H1 (cell line): ENCODE data around the gene ARHGEF39. TPM values are rescaled to one million over a fixed set of nuclear protein-coding genes. Genes with fewer than 3 reads are reported as not detected.
A peak's percentile ranks its signal among the peaks of the same experiment; 100 is the strongest.

Source experiments
- CTCF ChIA-PET: fragments of 300-600 bp; sonication (Branson Sonifier 250); formaldehyde crosslinking; loops from one replicate; lab custom pipeline; 2021; ENCODE audit not compliant: partially characterized antibody; lab: Charles Lee
- POLR2A ChIA-PET: fragments of 300-600 bp; sonication (Branson Sonifier 250); formaldehyde crosslinking; loops from one replicate; lab custom pipeline; 2021; ENCODE audit warnings: inconsistent platforms; ENCODE audit not compliant: partially characterized antibody; lab: Charles Lee
- DNase-seq, 2 experiments: peaks; one replicate each; pipeline versions ENCODE4 v3.0.0 to v3.0.0-alpha.2; 2010 to 2022; ENCODE audit warnings: low spot score in 2 of 2, low read depth in 1 of 2, mixed read lengths in 1 of 2
- FAIRE-seq: peaks from 2 replicates; lab custom pipeline; 2011; peaks lifted over from hg19 to GRCh38; lab: Jason Lieb, UNC
- H2AFZ ChIP-seq: 2 replicates; pipeline ENCODE4 v1.8.1; 2012; ENCODE audit warnings: low read length, inconsistent platforms
- H2AK5ac ChIP-seq: 2 replicates; pipeline ENCODE4 v1.6.1; 2013; ENCODE audit warnings: low read depth, low read length
- H2BK120ac ChIP-seq: replicated peaks from 2 replicates; pipeline ENCODE3; 2013; ENCODE audit warnings: low read depth, low read length, inconsistent platforms
- H2BK12ac ChIP-seq: 2 replicates; pipeline ENCODE4 v1.6.1; 2013; ENCODE audit warnings: low read depth, low read length
- H2BK15ac ChIP-seq: 2 replicates; pipeline ENCODE4 v1.6.1; 2013; ENCODE audit warnings: low read length
- H2BK20ac ChIP-seq: 2 replicates; pipeline ENCODE4 v1.6.1; 2013; ENCODE audit warnings: low read length
- H2BK5ac ChIP-seq: 2 replicates; pipeline ENCODE4 v1.6.1; 2013; ENCODE audit warnings: low read depth, low read length
- H3K14ac ChIP-seq: 2 replicates; pipeline ENCODE4 v1.6.1; 2013; ENCODE audit warnings: inconsistent platforms; ENCODE audit not compliant: insufficient read length
- H3K18ac ChIP-seq: 2 replicates; pipeline ENCODE4 v1.6.1; 2013; ENCODE audit warnings: low read length; ENCODE audit errors: extremely low read depth
- H3K23ac ChIP-seq: 2 replicates; pipeline ENCODE4 v1.6.1; 2013; ENCODE audit warnings: inconsistent platforms; ENCODE audit not compliant: insufficient read length
- H3K23me2 ChIP-seq: 2 replicates; pipeline ENCODE4 v1.6.1; 2013; ENCODE audit warnings: low read depth, low read length
- H3K27ac ChIP-seq: 2 replicates; pipeline ENCODE4 v1.6.1; 2011; ENCODE audit warnings: low read depth, low read length, inconsistent platforms
- H3K27me3 ChIP-seq, 4 experiments: replicated peaks in 1 of 4; 1 replicate in 1 of 4; 2 replicates in 3 of 4; pipeline versions ENCODE4 v1.6.1 to v1.8.1; 2011 to 2013; ENCODE audit warnings: low read length in 3 of 4, mild to moderate bottlenecking in 3 of 4, inconsistent platforms in 2 of 4, mixed read lengths in 2 of 4, moderate library complexity in 1 of 4; ENCODE audit not compliant: control insufficient read depth in 3 of 4, insufficient read depth in 3 of 4; ENCODE audit errors: extremely low read depth in 1 of 4
- H3K36me3 ChIP-seq, 4 experiments: 2 replicates each; pipeline versions ENCODE4 v1.6.1 to v1.8.1; 2011 to 2013; ENCODE audit warnings: mild to moderate bottlenecking in 4 of 4, low read length in 3 of 4, moderate library complexity in 2 of 4, control low read depth in 1 of 4, inconsistent platforms in 1 of 4; ENCODE audit not compliant: insufficient read depth in 4 of 4, control insufficient read depth in 2 of 4
- H3K4ac ChIP-seq: replicated peaks from 2 replicates; pipeline ENCODE3; 2013; ENCODE audit warnings: low read length, low read depth, mixed read lengths, inconsistent platforms; ENCODE audit not compliant: insufficient read length
- H3K4me1 ChIP-seq, 4 experiments: replicated peaks in 1 of 4; 1 replicate in 1 of 4; 2 replicates in 3 of 4; pipeline versions ENCODE4 v1.6.1 to v1.8.1; 2011 to 2013; ENCODE audit warnings: low read length in 3 of 4, inconsistent platforms in 2 of 4, mixed read lengths in 1 of 4; ENCODE audit not compliant: insufficient read depth in 4 of 4, control insufficient read depth in 3 of 4
- H3K4me2 ChIP-seq, 2 experiments: 2 replicates each; pipeline versions ENCODE4 v1.6.1 to v1.8.1; 2011 to 2013; ENCODE audit warnings: low read depth in 2 of 2, low read length in 2 of 2, control low read depth in 1 of 2, inconsistent platforms in 1 of 2, mild to moderate bottlenecking in 1 of 2; ENCODE audit not compliant: insufficient read depth in 1 of 2
- H3K4me3 ChIP-seq, 4 experiments: fragments of 200-600, 300-600 bp in 1 of 4; sonication (generic), shearing (Covaris generic), sonication (Bioruptor Twin) in 1 of 4; 2 replicates each; pipeline versions ENCODE4 v1.5.1 to v1.8.1; 2011 to 2016; ENCODE audit warnings: low read length in 4 of 4, low read depth in 3 of 4, control low read depth in 2 of 4, inconsistent platforms in 2 of 4, mild to moderate bottlenecking in 2 of 4, mixed read lengths in 1 of 4, moderate library complexity in 1 of 4; ENCODE audit not compliant: insufficient read depth in 2 of 4; ENCODE audit errors: extremely low read depth in 1 of 4
- H3K56ac ChIP-seq: replicated peaks from 2 replicates; pipeline ENCODE3; 2013; ENCODE audit warnings: low read depth, mild to moderate bottlenecking, mixed read lengths, low read length, inconsistent platforms; ENCODE audit not compliant: insufficient read length
- H3K79me1 ChIP-seq: 2 replicates; pipeline ENCODE4 v1.6.1; 2013; ENCODE audit warnings: low read depth, low read length, control low read depth
- H3K79me2 ChIP-seq, 2 experiments: 2 replicates each; pipeline versions ENCODE4 v1.6.1 to v1.8.1; 2012 to 2013; ENCODE audit warnings: low read length in 2 of 2, mild to moderate bottlenecking in 2 of 2, inconsistent platforms in 1 of 2; ENCODE audit not compliant: insufficient read depth in 2 of 2, control insufficient read depth in 1 of 2
- H3K9ac ChIP-seq, 4 experiments: replicated peaks in 1 of 4; 1 replicate in 1 of 4; 2 replicates in 3 of 4; pipeline versions ENCODE4 v1.6.1 to v1.8.1; 2011 to 2013; ENCODE audit warnings: low read depth in 3 of 4, low read length in 3 of 4, control low read depth in 2 of 4, mild to moderate bottlenecking in 2 of 4, moderate library complexity in 2 of 4, inconsistent platforms in 1 of 4; ENCODE audit errors: extremely low read depth in 1 of 4
- H3K9me3 ChIP-seq, 2 experiments: 2 replicates each; pipeline versions ENCODE4 v1.6.1 to v1.8.1; 2012 to 2013; ENCODE audit warnings: mild to moderate bottlenecking in 2 of 2, moderate library complexity in 2 of 2, control low read depth in 1 of 2, inconsistent platforms in 1 of 2, low read depth in 1 of 2, low read length in 1 of 2, mixed read lengths in 1 of 2; ENCODE audit not compliant: insufficient read depth in 2 of 2
- H4K20me1 ChIP-seq, 2 experiments: replicated peaks in 1 of 2; 2 replicates each; pipeline versions ENCODE3 to v1.8.1; 2011 to 2013; ENCODE audit warnings: inconsistent platforms in 2 of 2, low read length in 2 of 2, mild to moderate bottlenecking in 1 of 2; ENCODE audit not compliant: insufficient read depth in 2 of 2, control insufficient read depth in 1 of 2
- H4K5ac ChIP-seq: 2 replicates; pipeline ENCODE4 v1.6.1; 2013; ENCODE audit warnings: low read length, low read depth, mixed read lengths, inconsistent platforms; ENCODE audit not compliant: insufficient read length
- H4K8ac ChIP-seq: 2 replicates; pipeline ENCODE4 v1.8.0; 2013; ENCODE audit warnings: mild to moderate bottlenecking, moderate library complexity, low read length, inconsistent platforms; ENCODE audit not compliant: insufficient read depth; ENCODE audit errors: extremely low read depth
- H4K91ac ChIP-seq: replicated peaks from 2 replicates; pipeline ENCODE3; 2013; ENCODE audit warnings: low read length, mixed read lengths, inconsistent platforms; ENCODE audit not compliant: insufficient read length
- CTBP2 ChIP-seq: IDR thresholded peaks from 2 replicates; pipeline ENCODE4 v1.7.0; 2011; ENCODE audit warnings: borderline replicate concordance, mild to moderate bottlenecking, moderate library complexity, mixed read lengths, low read length; ENCODE audit not compliant: insufficient read depth, insufficient read length
- WGBS, 2 experiments: shearing (Covaris generic) in 1 of 2; methylation state at CpG; one replicate each; pipeline versions ENCODE4 v1.1.6 to v1.1.7; 2013 to 2015; ENCODE audit warnings: low lambda C conversion rate in 2 of 2, mixed read lengths in 2 of 2, inconsistent platforms in 1 of 2, low coverage in 1 of 2, missing lambda C conversion rate in 1 of 2; ENCODE audit not compliant: insufficient replicate concordance in 2 of 2, insufficient coverage in 1 of 2, insufficient read length in 1 of 2; ENCODE audit errors: extremely low coverage in 1 of 2, missing lambda C conversion rate in 1 of 2; 5-methylcytosine and 5-hydroxymethylcytosine counted together
- polyA plus RNA-seq, 7 experiments: library from polyadenylated mRNA; depleted of rRNA in 3 of 7; stranded (reverse) in 5 of 7; unstranded in 2 of 7; fragments of >200 nt in 5 of 7; fragments of 200-250 nt in 2 of 7; gene quantifications; 1 replicate in 5 of 7; 2 replicates in 1 of 7; 4 replicates in 1 of 7; pipeline versions ENCODE4 v1.2.1 to v1.2.3, GENCODE V29; 2011 to 2013; ENCODE audit warnings: missing spikeins in 2 of 7, mixed read lengths in 2 of 7
- total RNA-seq: library from RNA; stranded (reverse); fragmentation: NEBNext Ultra II Directional; extraction: Animal tissue kit (Norgen Biotek cat#: 25700); gene quantifications from 2 replicates; pipeline ENCODE4 v1.2.1, GENCODE V29; 2021

The ARHGEF39 gene
- total and polyA plus RNA-seq, 2 of the 8 experiments (the other 6 are each of a cell fraction or from before 2014, with no cell fraction given): 18.6 to 18.7 TPM

GRCh38 chr9:35673132-35674024, 8.4 kb upstream of the ARHGEF39 start, which contains the start of gene CA9:
Gene CA9 (plus strand): TSS chr9:35673928. CDS start chr9:35673960, 32 bp downstream.
- no peak for TF ChIP-seq CTBP2
- TF ChIP-seq, all 59 proteins: peak for 0
- Histone ChIP-seq H4K5ac (no peak within 1 kb of the TSS), H3K79me2 (no peaks in the 10 kb centered on the region), H3K56ac (no peak within 1 kb of the TSS), H2BK120ac (no peak within 1 kb of the TSS), H3K27me3 (peaks cover 0 to 3% (median 3%) of the 10 kb centered on the region in 4 experiments; a peak in 4 of 7 replicates), H3K9ac (no peak within 1 kb of the TSS), H4K91ac (no peak within 1 kb of the TSS), H2BK15ac (peak within 1 kb of the TSS; percentile 31; the same call in 1 of the 2 replicates), H3K79me1 (no peaks in the 10 kb centered on the region), H2AFZ (no peak within 1 kb of the TSS), H3K14ac (no peak within 1 kb of the TSS), H2AK5ac (peak within 1 kb of the TSS; percentile 82; the same call in 1 of the 2 replicates), H4K20me1 (no peaks in the 10 kb centered on the region), H2BK5ac (no peak within 1 kb of the TSS), H3K23ac (no peak within 1 kb of the TSS), H3K9me3 (no peaks in the 10 kb centered on the region), H2BK12ac (no peak within 1 kb of the TSS), H3K4ac (no peak within 1 kb of the TSS), H3K23me2 (peaks cover 2% of the 10 kb centered on the region; the same call in 1 of the 2 replicates), H3K4me1 (peaks cover 0 to 12% (median under 1%) of the 10 kb centered on the region in 4 experiments; a peak in 5 of 7 replicates), H4K8ac (no peak within 1 kb of the TSS; the same call in 1 of the 2 replicates), H3K36me3 (no peaks in the 10 kb centered on the region), H3K27ac (no peak within 1 kb of the TSS), H2BK20ac (no peak within 1 kb of the TSS), H3K4me3 (no peak within 1 kb of the TSS), H3K18ac (no peak within 1 kb of the TSS), H3K4me2 (peak within 1 kb of the TSS in 1 of 2 experiments; percentile 91; a peak in 1 of 4 replicates)
- WGBS, 2 experiments: 89% methylated on average over 8 of the region's 10 CpGs; no CpG with 5 or more reads in 1 of the 2 experiments
- ChIA-PET POLR2A (interaction anchor here (1.6 to 7.6 kb wide), 6 partner anchors 8 to 22 kb away, joined by 5 to 63 read pairs (median 18); partner anchors contain the start of genes ARHGEF39, CCDC107, RMRP and TPM2), CTCF (interaction anchor here (0.6 to 6.3 kb wide), 5 partner anchors 9 to 95 kb away, joined by 3 to 77 read pairs (median 3); partner anchors contain the start of genes ARHGEF39, CCDC107 and RMRP)
- DNase-seq (no peak), FAIRE-seq (no peak)
